Kidney (tissue), 14 donors: Measurements from ENCODE around the gene C1orf210. TPM values are rescaled to one million over a fixed set of nuclear protein-coding genes. Genes with fewer than 3 reads are reported as not detected.

Experiments
- DNase-seq, 5 donors: peaks; one replicate each; pipeline ENCODE4 v3.0.0-alpha.2; 2013 to 2020
- FAIRE-seq: peaks from 2 replicates; lab custom pipeline; 2012; peaks lifted over from hg19 to GRCh38; lab: Jason Lieb, UNC
- H3K27ac ChIP-seq, 2 donors: one replicate each; pipeline ENCODE4 v1.7.0; 2013; ENCODE audit warnings: low read depth in 2 of 2, low read length in 2 of 2, inconsistent platforms in 1 of 2
- H3K27me3 ChIP-seq: one replicate; pipeline ENCODE4 v1.7.1; 2013; ENCODE audit warnings: low read length, inconsistent platforms; ENCODE audit not compliant: control insufficient read depth, insufficient read depth
- H3K36me3 ChIP-seq, 3 donors: one replicate each; pipeline versions ENCODE4 v1.7.0 to v1.7.1; 2013; ENCODE audit warnings: low read length in 3 of 3, control low read depth in 1 of 3, inconsistent platforms in 1 of 3; ENCODE audit not compliant: insufficient read depth in 3 of 3, control insufficient read depth in 2 of 3
- H3K4me1 ChIP-seq, 3 donors: one replicate each; pipeline versions ENCODE4 v1.7.0 to v1.7.1; 2013; ENCODE audit warnings: low read length in 3 of 3, inconsistent platforms in 1 of 3, low read depth in 1 of 3; ENCODE audit not compliant: control insufficient read depth in 2 of 3, insufficient read depth in 2 of 3
- H3K4me3 ChIP-seq, 3 donors: one replicate each; pipeline versions ENCODE4 v1.7.0 to v1.8.1; 2013; ENCODE audit warnings: low read length in 3 of 3, control low read depth in 1 of 3, inconsistent platforms in 1 of 3
- H3K9ac ChIP-seq, 3 donors: one replicate each; pipeline versions ENCODE4 v1.7.0 to v1.7.1; 2013; ENCODE audit warnings: low read length in 3 of 3, control low read depth in 1 of 3, inconsistent platforms in 1 of 3
- H3K9me3 ChIP-seq, 3 donors: one replicate each; pipeline versions ENCODE4 v1.7.0 to v1.7.1; 2013; ENCODE audit warnings: low read length in 3 of 3, control low read depth in 1 of 3, inconsistent platforms in 1 of 3; ENCODE audit not compliant: control insufficient read depth in 2 of 3, insufficient read depth in 1 of 3
- CTCF ChIP-seq: IDR thresholded peaks from 3 replicates; pipeline ENCODE4 v1.5.1; 2012; ENCODE audit warnings: mild to moderate bottlenecking, moderate library complexity, borderline replicate concordance; ENCODE audit not compliant: insufficient read depth; ENCODE audit errors: extremely low read depth
- intact Hi-C: fragments of 100-400 bp; cut with DNase I; formaldehyde crosslinking; loops from one replicate; pipeline ENCODE4 v1.11.1; 2022
- polyA plus RNA-seq: library from polyadenylated mRNA; stranded (reverse); fragments of 350-450 nt; fragmentation: Illumina TruSeq; extraction: RNeasy Lipid Tissue Mini Kit (QIAGEN cat#74804); gene quantifications from one replicate; pipeline ENCODE4 v1.2.3, GENCODE V29; 2014; ENCODE audit warnings: low read depth, low replicate concordance; ENCODE audit not compliant: insufficient read depth
- total RNA-seq: library from RNA; stranded (reverse); fragmentation: NEBNext Ultra II Directional; extraction: Animal tissue kit (Norgen Biotek cat#: 25700); gene quantifications from one replicate; pipeline ENCODE4 v1.2.1, GENCODE V29; 2021
- donor health status: control.
- donor health status: control.
- donor health status: control.
- donor health status: control.
- donor health status: control.
- donor health status: DM: yes; HTN: yes; CAD: no.
- donor health status: Normal renal cell carcinoma (clear cell type).

The C1orf210 gene
- total and polyA plus RNA-seq, 2 donors from 2014 or later: 21.1 to 33.3 TPM

GRCh38 chr1:43239484-43239883, 45.9 kb downstream of the C1orf210 start:
- intact Hi-C loops: no loop called here
- no peak for TF ChIP-seq CTCF

GRCh38 chr1:43238991-43239469, 46.4 kb downstream of the C1orf210 start:
- Histone ChIP-seq H3K4me1 (peaks cover 0 to 23% (median 17%) of the 10 kb centered on the region in 3 donors), H3K4me3 (no peak overlapping the region), H3K27me3 (no peaks in the 10 kb centered on the region), H3K27ac (no peak overlapping the region), H3K36me3 (no peaks in the 10 kb centered on the region), H3K9me3 (no peaks in the 10 kb centered on the region), H3K9ac (no peak overlapping the region)
- DNase-seq (no peak), FAIRE-seq (no peak)
- TF ChIP-seq CTCF: no peak
- intact Hi-C loops: no loop called here

More at GRCh38 chr1:43239484-43239883, 45.9 kb downstream of the C1orf210 start:
- Histone ChIP-seq H3K4me1 (peaks cover 0 to 21% (median 16%) of the 10 kb centered on the region in 3 donors), H3K36me3 (no peaks in the 10 kb centered on the region), H3K9ac (no peak overlapping the region), H3K4me3 (no peak overlapping the region), H3K27me3 (no peaks in the 10 kb centered on the region), H3K9me3 (no peaks in the 10 kb centered on the region), H3K27ac (no peak overlapping the region)
- FAIRE-seq (no peak), DNase-seq (no peak)

GRCh38 chr1:43238085-43238484, 47.3 kb downstream of the C1orf210 start:
- DNase-seq: peak in 4 of 5 donors; percentile 68 to 83 (median 72)
- Histone ChIP-seq H3K4me3 (no peak overlapping the region), H3K4me1 (peaks cover 0 to 24% (median 23%) of the 10 kb centered on the region in 3 donors), H3K27me3 (no peaks in the 10 kb centered on the region), H3K9me3 (no peaks in the 10 kb centered on the region), H3K9ac (peak overlapping the region in 1 of 3 donors; percentile 5), H3K27ac (no peak overlapping the region), H3K36me3 (no peaks in the 10 kb centered on the region)
- peak; percentile 88 for TF ChIP-seq CTCF
- intact Hi-C loops: no loop called here
- no peak for FAIRE-seq

DNA sequence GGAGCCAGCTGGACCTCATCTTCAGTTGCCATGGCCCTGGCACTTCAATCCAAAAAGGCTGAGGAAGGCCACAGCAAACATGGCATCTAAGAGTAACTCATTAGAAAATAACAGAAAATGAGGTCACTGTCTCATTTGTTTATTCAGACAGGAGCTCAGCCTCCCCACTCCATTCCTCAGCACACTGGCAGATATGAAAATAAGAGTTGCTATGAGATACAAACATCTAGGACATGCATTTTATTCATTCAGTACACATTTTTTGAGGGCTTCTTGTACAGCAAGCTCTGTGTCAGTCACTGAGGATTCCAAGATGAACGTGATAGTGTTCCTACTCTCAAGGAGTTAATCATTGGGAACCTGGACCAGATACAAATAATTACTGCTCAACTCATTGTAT, 48.3 kb downstream of the C1orf210 start:
- H3K4me3 ChIP-seq: no peak overlapping the region
- FAIRE-seq (no peak), DNase-seq (no peak)
- no peaks in the 10 kb centered on the region for H3K27me3 ChIP-seq
- H3K9ac ChIP-seq: no peak overlapping the region
- no peaks in the 10 kb centered on the region for H3K9me3 ChIP-seq
- H3K4me1 ChIP-seq: peaks cover 0 to 27% (median 23%) of the 10 kb centered on the region in 3 donors
- no peak overlapping the region for H3K27ac ChIP-seq
- H3K36me3 ChIP-seq: no peaks in the 10 kb centered on the region
- no peak for TF ChIP-seq CTCF
- intact Hi-C loops: no loop called here
